NOMO-1 treated with DMSO at 0.1 percent for 48 hours (cell line): ENCODE results near the gene HOXC12.
A peak's percentile ranks its signal among the peaks of the same experiment; 100 is the strongest.

ENCODE experiments used
- DNase-seq: peaks from one replicate; lab custom pipeline; 2025; ENCODE audit not compliant: unreplicated experiment; lab: John Stamatoyannopoulos, UW

The HOXC12 gene

DNA sequence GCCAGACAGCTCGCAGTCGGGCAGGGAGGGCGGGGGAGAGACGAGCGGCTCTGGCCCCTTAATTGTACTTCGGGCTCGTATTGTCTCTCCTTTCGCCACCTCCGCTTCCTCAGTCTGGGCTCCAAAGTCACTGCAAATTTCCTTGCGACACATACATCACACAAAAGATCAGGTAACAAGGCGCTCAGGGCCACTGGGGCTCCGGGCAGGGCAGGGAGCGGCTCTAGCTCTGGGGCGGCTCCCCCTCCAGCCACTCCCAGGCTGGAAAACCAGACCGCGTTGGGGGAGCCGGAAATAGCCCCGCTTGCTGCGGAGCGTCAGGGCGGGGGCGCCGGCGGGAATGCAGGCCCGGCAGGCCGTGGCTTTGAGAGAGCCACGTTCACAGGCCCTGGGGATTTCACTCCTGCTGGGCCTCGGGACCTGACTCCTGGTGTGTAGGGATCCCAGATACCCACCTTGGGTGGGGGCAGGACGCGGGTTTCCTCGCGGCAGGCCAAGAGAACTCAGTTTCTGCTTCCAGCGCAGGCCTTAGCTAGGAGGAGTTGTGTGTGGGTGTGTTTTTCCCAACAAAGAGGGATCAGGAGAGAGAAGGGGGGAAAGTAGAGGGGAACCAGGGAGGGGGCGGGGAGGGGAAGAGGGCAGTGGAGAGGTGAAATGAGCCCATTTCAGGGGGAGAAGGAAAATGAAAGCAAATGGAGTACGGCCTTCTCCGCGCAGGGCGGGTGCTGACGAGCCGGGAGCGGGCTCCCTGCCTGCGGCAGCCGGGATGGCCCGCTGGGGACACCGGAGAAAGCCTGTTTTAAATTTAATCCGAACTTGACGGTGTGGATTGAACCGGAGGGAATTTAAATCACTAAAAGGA, 40.9 kb downstream of the HOXC12 start:
- DNase-seq = peak; percentile 40

DNA sequence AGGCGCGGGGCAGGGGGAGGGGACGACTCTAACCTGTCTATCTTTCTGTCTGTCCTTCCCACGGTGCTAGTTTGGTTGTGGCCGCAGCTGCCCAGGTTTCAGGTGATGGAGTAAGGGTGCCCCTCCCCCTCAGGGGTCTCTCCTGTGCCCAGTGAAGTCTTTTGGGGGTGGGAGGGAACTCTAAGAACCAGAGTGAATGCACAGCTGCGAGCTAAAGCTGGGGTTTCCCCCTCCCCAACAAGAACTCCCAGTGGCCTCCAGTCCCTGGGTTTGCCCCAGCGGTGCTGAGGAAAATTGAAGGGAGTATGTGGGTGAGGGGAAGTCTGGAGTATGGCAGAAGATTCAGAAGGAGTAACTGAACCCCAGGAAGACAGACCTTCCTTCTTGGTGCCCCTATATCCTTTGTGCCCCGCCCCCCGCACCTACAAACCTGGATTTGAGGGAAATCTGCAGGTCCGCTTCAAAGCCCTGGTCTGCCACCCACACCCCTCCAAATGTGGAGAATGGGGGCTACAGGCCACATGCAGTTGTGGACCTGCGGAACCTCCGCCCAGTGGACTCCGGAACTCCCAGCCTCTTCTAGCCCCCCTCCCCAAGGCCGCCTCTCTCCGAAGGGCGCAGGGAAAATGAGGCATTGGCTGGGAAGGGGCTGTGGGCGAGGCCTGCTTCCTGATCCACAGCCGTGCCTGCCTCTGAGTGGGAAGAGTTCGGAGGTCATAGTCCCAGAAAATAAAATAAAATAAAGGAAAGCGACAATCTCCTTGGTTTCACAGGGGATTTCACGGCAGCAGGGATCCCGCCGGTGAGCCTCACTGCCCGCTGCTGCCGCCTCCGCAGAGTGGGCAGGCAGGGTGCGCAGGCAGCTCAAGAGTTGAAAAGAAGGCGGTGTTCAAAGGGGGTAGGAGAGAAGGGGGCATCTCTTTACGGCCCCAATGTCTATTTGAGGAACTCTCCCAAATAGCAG, 41.8 kb downstream of the HOXC12 start:
- DNase-seq = no peak

DNA sequence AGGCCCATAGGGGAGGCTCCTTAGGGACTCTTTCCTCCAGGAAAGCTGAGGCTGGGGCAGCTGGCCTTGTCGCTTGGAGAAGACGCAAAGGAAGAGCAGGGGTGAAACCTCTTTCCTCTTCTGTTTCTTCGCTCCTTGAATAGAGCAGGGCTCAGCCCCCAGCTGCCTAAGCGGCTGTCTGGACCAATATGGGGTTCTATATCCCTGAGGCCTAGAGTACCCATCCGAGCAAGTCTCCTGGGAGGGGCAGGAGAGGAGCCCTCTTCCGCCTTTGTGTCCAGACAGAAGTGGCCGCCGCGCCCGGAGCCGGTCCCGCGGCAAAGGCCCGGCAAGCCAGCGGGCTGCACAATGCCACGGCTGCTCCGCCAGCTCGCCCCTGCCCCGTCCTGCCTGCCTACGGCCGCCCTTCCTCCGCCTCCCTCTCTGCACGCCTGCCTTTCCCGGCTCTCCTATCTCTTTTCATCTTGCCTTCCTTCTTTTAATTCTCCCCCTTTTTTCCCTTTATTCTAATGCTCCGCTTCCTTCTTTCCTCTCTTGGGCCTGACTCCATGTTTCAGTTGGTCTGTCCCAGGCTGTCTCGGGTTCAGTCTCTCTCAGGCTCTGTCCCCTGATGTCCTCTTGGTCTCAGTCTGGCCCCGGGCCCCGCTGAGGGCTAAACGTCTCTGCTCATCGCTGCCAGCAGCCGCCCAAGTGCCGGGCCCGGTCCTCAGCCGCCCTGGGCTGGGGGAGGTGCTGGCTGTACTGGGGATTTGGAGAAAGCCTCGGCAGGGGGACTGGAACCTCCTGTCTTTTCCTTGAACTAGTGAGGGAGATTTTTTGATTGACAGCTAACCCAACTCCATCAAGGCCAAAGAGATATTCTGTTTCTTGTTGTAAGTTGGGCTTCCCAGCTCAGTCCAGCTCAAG, 42.8 kb downstream of the HOXC12 start:
- DNase-seq = no peak

DNA sequence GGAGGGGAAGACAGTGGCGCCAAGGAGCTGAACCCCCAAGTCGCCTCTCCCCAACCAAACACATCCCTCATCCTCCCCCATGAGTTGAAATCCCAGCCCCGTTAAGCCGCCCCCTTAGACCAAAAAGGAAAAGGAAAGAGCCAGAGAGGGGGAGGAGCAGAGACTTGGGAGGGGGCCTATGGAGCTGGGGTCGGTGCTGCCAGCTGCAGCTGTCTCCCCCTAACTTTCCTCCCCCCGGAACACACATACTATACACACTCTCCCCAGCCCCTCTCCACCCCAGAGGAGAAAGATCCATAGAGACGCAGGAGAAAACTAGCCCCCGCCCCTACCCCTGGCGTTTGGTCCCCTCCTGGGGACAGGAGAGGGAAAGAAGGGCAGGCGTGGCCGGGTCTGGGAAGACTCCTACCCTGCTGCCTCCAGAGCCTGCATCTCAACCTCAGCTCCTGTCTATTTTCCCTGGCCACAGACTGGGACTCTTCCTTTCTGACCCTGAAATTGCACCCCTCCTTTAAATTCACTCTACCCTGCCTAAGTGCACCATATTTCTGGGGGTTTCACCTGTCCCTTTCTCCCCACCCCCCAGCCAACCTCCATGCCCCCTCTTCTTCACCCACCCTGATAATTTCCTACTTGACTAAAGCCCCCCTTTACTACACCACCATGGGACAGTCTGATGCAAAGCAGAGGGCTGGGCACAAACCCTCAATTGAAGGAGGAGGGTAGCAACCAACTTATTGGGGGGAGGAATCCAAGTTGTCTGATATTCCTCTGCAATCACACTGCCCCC, 43.6 kb downstream of the HOXC12 start:
- DNase-seq = no peak

GRCh38 chr12:53998900-53999236, 44.2 kb downstream of the HOXC12 start:
- no peak for DNase-seq

GRCh38 chr12:53999559-54000115, 44.9 kb downstream of the HOXC12 start:
- DNase-seq = no peak

DNA sequence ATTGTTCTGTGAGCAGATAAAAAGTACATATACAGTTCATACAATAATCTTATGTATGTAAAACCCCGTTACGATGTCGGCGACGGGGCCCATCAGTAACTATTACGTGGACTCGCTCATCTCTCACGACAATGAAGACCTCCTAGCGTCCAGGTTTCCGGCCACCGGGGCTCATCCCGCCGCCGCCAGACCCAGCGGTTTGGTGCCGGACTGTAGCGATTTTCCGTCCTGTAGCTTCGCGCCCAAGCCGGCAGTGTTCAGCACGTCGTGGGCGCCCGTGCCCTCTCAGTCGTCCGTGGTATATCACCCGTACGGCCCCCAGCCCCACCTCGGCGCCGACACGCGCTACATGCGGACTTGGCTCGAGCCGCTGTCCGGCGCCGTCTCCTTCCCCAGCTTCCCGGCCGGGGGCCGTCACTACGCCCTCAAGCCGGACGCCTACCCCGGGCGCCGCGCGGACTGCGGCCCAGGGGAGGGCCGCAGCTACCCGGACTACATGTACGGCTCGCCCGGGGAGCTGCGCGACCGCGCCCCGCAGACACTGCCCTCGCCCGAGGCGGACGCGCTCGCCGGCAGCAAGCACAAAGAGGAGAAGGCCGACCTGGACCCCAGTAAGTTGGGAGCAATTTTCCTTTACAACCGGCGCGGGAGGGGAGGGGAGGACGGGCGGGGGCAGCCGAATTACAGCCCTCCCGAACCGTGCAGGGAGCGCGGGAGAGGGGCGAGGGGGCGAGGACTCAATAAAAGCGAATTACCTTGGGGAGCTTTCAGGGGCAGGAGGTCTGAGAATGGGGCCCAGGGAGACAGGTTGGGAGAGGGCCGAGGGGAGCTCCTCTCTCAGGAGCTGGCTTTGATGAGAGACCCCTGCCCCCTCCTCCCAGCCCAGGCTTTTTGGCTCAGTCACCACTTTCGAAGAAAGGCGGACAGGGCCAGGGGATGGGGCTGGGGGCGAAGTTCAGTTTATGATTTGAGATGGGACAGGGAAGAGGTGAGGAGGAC, 45.7 kb downstream of the HOXC12 start, which contains the start of gene HOXC9:
Gene HOXC9 (plus strand): TSS at position 46 of the 999 bp plus-strand sequence. CDS start 28 bp downstream, at position 74.
- DNase-seq = no peak

DNA sequence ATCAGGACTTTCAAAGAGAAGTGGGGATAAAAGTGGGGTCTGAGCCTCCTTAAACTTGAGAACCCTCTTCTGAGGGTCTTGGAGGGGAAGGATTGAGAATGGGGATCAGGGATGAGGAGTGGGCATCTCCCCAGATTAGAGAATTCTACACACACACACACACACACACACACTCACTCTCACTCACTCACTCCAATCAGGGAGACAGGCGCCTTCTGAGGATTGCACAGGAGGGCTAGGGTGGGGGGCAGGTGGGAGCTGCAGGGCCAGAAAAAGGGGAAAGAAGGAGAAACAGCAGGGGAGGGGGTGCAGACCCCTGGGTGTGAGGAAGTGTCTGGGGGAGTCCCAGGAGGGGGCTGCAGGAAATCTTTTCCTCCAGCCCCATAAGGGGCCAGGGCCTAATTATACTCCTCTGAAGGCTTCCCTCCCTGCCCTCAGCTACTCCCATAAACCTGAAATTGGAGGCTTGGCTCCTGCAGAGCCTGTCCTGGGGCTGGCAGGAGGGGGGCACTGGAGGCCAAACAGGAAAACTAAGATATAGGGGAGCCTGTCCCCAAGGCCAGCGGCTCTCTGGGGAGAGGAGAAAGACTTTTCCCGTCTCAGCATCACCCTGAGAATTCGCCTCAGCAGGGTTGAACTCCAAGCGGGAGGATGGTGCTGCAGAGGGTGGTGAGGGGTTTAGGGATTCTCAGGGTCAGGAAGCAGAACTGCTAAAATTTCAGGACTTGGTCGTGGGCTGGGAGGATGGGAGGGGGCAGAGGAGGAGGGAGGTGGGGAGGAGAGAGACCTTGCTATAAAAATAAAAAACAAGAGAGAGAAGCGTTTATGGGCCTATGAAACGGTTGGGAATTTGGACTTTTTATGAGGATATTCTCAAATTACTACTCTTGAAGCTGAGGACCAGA, 46.8 kb downstream of the HOXC12 start:
- no peak for DNase-seq

DNA sequence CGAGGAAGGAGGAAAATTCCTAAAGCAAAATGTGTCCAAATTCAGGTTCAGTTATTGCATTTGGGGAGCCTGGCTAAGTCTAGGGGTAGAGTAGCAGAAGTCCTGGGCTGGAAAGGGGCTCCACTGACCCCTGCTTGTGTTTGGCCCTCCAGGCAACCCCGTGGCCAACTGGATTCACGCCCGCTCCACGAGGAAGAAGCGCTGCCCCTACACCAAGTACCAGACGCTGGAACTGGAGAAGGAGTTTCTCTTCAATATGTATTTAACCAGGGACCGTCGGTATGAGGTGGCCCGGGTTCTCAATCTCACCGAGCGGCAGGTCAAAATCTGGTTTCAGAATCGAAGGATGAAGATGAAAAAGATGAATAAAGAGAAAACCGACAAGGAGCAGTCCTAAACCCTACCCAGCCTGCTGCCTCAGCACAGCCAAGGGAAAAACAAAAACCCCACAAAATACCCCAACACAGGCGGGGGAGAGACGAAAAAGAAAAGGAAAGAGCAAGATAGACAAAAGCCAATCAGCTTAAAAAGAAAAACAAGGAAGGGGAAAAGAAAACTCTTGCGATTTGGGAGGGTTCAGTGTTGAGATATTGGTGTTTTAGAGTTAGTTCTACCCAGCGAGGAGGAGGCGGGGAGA, 47.7 kb downstream of the HOXC12 start:
- no peak for DNase-seq

- DNase-seq = no peak
Measured at GRCh38 chr12:54002915-54003389, 48.2 kb downstream of the HOXC12 start.

DNA sequence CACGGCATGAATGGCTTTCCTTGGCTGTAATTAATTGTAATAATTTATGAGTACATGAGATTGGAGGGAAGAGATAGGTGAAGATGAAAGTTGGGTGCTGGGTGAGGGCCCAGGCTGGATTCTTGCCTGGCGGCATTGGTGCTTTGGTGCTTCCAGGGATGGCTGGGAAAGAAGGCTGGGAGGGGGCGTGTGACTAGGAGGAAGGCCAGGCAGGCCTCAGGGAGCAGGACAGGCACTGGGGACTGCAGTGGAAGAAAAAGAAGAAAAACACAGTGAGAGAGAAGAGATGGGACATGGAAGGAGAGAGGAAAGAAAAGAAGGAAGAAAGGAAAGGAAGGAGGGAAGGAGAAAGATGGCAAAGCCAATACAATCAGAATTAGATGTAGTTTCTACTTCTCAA, 48.9 kb downstream of the HOXC12 start:
- DNase-seq = no peak

DNA sequence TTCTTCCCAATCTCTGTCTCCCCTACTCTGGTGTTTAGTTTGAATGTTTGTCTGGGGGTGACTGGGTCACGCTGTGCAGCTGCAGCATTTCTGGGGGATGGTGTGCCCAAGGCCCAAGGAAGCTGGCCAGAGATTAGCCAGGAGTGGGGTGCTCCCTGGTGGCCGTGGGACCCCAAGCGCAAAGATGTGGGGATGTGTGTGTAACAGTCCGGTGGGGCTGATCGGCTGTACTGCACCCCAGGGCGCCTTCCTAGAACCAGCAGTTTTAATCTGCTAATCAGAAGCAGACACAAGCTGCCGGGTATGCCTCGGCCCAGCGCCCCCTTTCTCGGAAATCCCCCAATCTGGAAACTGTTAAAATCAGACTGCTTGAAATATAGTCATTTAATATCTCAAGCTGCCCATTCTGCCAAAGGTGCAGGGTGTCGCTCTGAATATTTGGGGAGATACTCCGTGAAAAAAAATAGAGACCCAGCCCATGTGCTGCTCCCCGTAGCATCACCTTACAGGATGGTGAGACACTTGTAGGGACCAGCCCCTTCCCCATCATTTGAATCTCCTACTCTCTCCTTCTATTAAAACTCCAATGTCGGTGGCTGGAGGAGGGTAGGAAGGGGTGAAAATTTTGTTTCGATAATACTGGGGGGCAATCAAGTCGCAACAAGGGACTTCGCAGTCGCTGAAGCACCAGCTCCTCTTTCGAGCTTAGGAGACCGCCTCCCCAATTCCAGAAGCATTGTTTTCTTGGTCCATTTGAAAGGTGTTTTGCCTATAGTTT, 49.5 kb downstream of the HOXC12 start:
- DNase-seq = no peak

GRCh38 chr12:54004841-54005530, 50.3 kb downstream of the HOXC12 start:
- no peak for DNase-seq

- DNase-seq = no peak
Measured at GRCh38 chr12:54005531-54005852, 50.8 kb downstream of the HOXC12 start.

- DNase-seq = peak; percentile 64
Measured at GRCh38 chr12:54005853-54006558, 51.3 kb downstream of the HOXC12 start.
